Neural cell (in vitro differentiated cells): ENCODE results near the gene EYA4. TPM values are rescaled to one million over a fixed set of nuclear protein-coding genes. Genes with fewer than 3 reads are reported as not detected.

Experiments used
- H2AFZ ChIP-seq: fragments of 200-600, 300-800 bp; sonication (generic), shearing (Covaris generic); 2 replicates; pipeline ENCODE4 v1.6.0; 2014; ENCODE audit warnings: low read depth, mild to moderate bottlenecking, antibody characterized with exemption, low read length, moderate library complexity
- H3F3A ChIP-seq: fragments of 200-600 bp; shearing (Covaris generic); 2 replicates; pipeline ENCODE4 v1.6.1; 2016; ENCODE audit warnings: mild to moderate bottlenecking, moderate library complexity, mixed read lengths, antibody characterized with exemption, low read length; ENCODE audit not compliant: insufficient read depth, poor library complexity, severe bottlenecking
- H3K27ac ChIP-seq: fragments of 200-600, 300-800 bp; sonication (generic), shearing (Covaris generic); 2 replicates; pipeline ENCODE4 v1.5.1; 2014; ENCODE audit warnings: mild to moderate bottlenecking, low read length, moderate library complexity
- H3K27me3 ChIP-seq: fragments of 300-800, 200-600 bp; sonication (generic), shearing (Covaris generic); 2 replicates; pipeline ENCODE4 v1.6.0; 2014; ENCODE audit warnings: mild to moderate bottlenecking, low read depth, low read length, moderate library complexity; ENCODE audit not compliant: insufficient read depth
- H3K36me3 ChIP-seq: fragments of 300-800, 200-600 bp; sonication (generic), shearing (Covaris generic); 2 replicates; pipeline ENCODE4 v1.5.1; 2014; ENCODE audit warnings: mild to moderate bottlenecking, antibody characterized with exemption, low read length, moderate library complexity; ENCODE audit not compliant: insufficient read depth
- H3K4me2 ChIP-seq: fragments of 300-800, 200-600 bp; sonication (generic), shearing (Covaris generic); 2 replicates; pipeline ENCODE4 v1.6.0; 2014; ENCODE audit warnings: mild to moderate bottlenecking, low read length
- H3K4me3 ChIP-seq: fragments of 300-800, 200-600 bp; sonication (generic), shearing (Covaris generic); 2 replicates; pipeline ENCODE4 v1.5.1; 2014; ENCODE audit warnings: mild to moderate bottlenecking, low read length, moderate library complexity
- H3K79me2 ChIP-seq: fragments of 200-600 bp; shearing (Covaris generic); replicated peaks from 2 replicates; pipeline ENCODE4 v1.6.0; 2014; ENCODE audit warnings: mild to moderate bottlenecking, low read length, moderate library complexity; ENCODE audit not compliant: insufficient read depth
- H3K9ac ChIP-seq: fragments of 300-800, 200-600 bp; sonication (generic), shearing (Covaris generic); 2 replicates; pipeline ENCODE4 v1.6.1; 2016; ENCODE audit warnings: mild to moderate bottlenecking, low read length, mixed read lengths
- H3K9me2 ChIP-seq: fragments of 200-600 bp; shearing (Covaris generic); 2 replicates; pipeline ENCODE4 v1.6.1; 2016; ENCODE audit warnings: mild to moderate bottlenecking, low read length, mixed read lengths; ENCODE audit not compliant: insufficient read depth
- H3K9me3 ChIP-seq: fragments of 200-600, 300-800 bp; sonication (generic), shearing (Covaris generic); 2 replicates; pipeline ENCODE4 v1.6.1; 2016; ENCODE audit warnings: mild to moderate bottlenecking, mixed run types, low read length, moderate library complexity, mixed read lengths
- H4K20me1 ChIP-seq: fragments of 200-600 bp; shearing (Covaris generic); 2 replicates; pipeline ENCODE4 v1.6.1; 2016; ENCODE audit warnings: mild to moderate bottlenecking, mixed run types; ENCODE audit not compliant: insufficient read depth
- CTCF ChIP-seq: fragments of 450-650 bp; IDR thresholded peaks from 2 replicates; pipeline ENCODE4 v1.5.1; 2014; ENCODE audit warnings: antibody characterized with exemption, mild to moderate bottlenecking, moderate library complexity; ENCODE audit not compliant: poor library complexity, severe bottlenecking
- EP300 ChIP-seq: fragments of 450-650 bp; conservative IDR thresholded peaks from 2 replicates; pipeline ENCODE4 v1.6.1; 2014; ENCODE audit warnings: antibody characterized with exemption, mild to moderate bottlenecking, moderate library complexity; ENCODE audit not compliant: poor library complexity, severe bottlenecking
- EZH2 ChIP-seq: fragments of 200-600, 300-800 bp; shearing (Covaris generic), sonication (generic); IDR thresholded peaks from 2 replicates; pipeline ENCODE4 v1.6.1; 2014; ENCODE audit warnings: antibody characterized with exemption, low read length, borderline replicate concordance, mild to moderate bottlenecking; ENCODE audit not compliant: insufficient read depth, poor library complexity, severe bottlenecking
- MXI1 ChIP-seq: fragments of 450-650 bp; conservative IDR thresholded peaks from 2 replicates; pipeline ENCODE4 v1.6.1; 2014; ENCODE audit warnings: antibody characterized with exemption, mild to moderate bottlenecking; ENCODE audit not compliant: poor library complexity, severe bottlenecking
- POLR2AphosphoS5 ChIP-seq: IDR thresholded peaks from 2 replicates; pipeline ENCODE4 v1.6.1; 2012
- RAD21 ChIP-seq: fragments of 450-650 bp; conservative IDR thresholded peaks from 2 replicates; pipeline ENCODE4 v1.6.1; 2014; ENCODE audit warnings: antibody characterized with exemption, mild to moderate bottlenecking, moderate library complexity
- REST ChIP-seq: IDR thresholded peaks from 2 replicates; pipeline ENCODE4 v1.6.1; 2012; ENCODE audit warnings: borderline replicate concordance
- SMC3 ChIP-seq: fragments of 450-650 bp; conservative IDR thresholded peaks from 2 replicates; pipeline ENCODE4 v1.6.1; 2014; ENCODE audit warnings: antibody characterized with exemption, mild to moderate bottlenecking, moderate library complexity; ENCODE audit not compliant: poor library complexity
- TAF1 ChIP-seq: IDR thresholded peaks from 2 replicates; pipeline ENCODE4 v1.6.1; 2012; ENCODE audit warnings: low read depth
- polyA plus RNA-seq: library from polyadenylated mRNA; depleted of rRNA; stranded (reverse); fragments of >200 nt; gene quantifications from 2 replicates; pipeline ENCODE4 v1.2.3, GENCODE V29; 2014

EYA4 gene
- polyA plus RNA-seq, 1 donor from 2014 or later = 2.6 TPM

GRCh38 chr6:133251688-133252087 is 10.5 kb downstream of the EYA4 start:
- H3K36me3 ChIP-seq = no peaks in the 10 kb centered on the region
- H3K27ac ChIP-seq = no peak overlapping the region
- no peak overlapping the region for H2AFZ ChIP-seq
- H4K20me1 ChIP-seq = no peaks in the 10 kb centered on the region
- H3K79me2 ChIP-seq = no peaks in the 10 kb centered on the region
- no peak overlapping the region for H3K4me3 ChIP-seq
- no peaks in the 10 kb centered on the region for H3K9me3 ChIP-seq
- no peak overlapping the region for H3K9ac ChIP-seq
- no peaks in the 10 kb centered on the region for H3F3A ChIP-seq
- no peaks in the 10 kb centered on the region for H3K9me2 ChIP-seq
- H3K27me3 ChIP-seq = no peaks in the 10 kb centered on the region
- no peak overlapping the region for H3K4me2 ChIP-seq
- TF ChIP-seq MXI1 = no peak
- TF ChIP-seq EP300 = no peak
- TF ChIP-seq TAF1 = no peak
- TF ChIP-seq POLR2AphosphoS5 = no peak
- no peak for TF ChIP-seq CTCF
- TF ChIP-seq RAD21 = no peak
- TF ChIP-seq EZH2 = no peak
- no peak for TF ChIP-seq SMC3
- TF ChIP-seq REST = no peak

GRCh38 chr6:133254552-133255228 is 13.5 kb downstream of the EYA4 start:
- H3K4me2 ChIP-seq = no peak overlapping the region
- no peaks in the 10 kb centered on the region for H3K9me2 ChIP-seq
- H3K9ac ChIP-seq = no peak overlapping the region
- no peaks in the 10 kb centered on the region for H3K27me3 ChIP-seq
- TF ChIP-seq MXI1 (no peak), EZH2 (no peak), EP300 (no peak), SMC3 (no peak), CTCF (no peak), RAD21 (no peak), POLR2AphosphoS5 (no peak), TAF1 (no peak), REST (no peak)
- H3K4me3 ChIP-seq = no peak overlapping the region
- no peak overlapping the region for H2AFZ ChIP-seq
- no peak overlapping the region for H3K27ac ChIP-seq
- H4K20me1 ChIP-seq = no peaks in the 10 kb centered on the region
- no peaks in the 10 kb centered on the region for H3K9me3 ChIP-seq
- H3K79me2 ChIP-seq = no peaks in the 10 kb centered on the region
- H3F3A ChIP-seq = no peaks in the 10 kb centered on the region
- H3K36me3 ChIP-seq = no peaks in the 10 kb centered on the region
